Ishikawa (cell line): Measurements from ENCODE around the gene MGAT3.

Source experiments
- CEBPB ChIP-seq: IDR thresholded peaks from 2 replicates; pipeline ENCODE4 v1.6.1; 2012
- EGR1 ChIP-seq: IDR thresholded peaks from 2 replicates; pipeline ENCODE4 v1.6.1; 2012
- EP300 ChIP-seq: IDR thresholded peaks from 2 replicates; pipeline ENCODE4 v1.6.1; 2012; ENCODE audit warnings: borderline replicate concordance
- FOXM1 ChIP-seq: IDR thresholded peaks from 2 replicates; pipeline ENCODE4 v1.6.1; 2012; ENCODE audit warnings: low read depth, borderline replicate concordance
- MAX ChIP-seq: IDR thresholded peaks from 2 replicates; pipeline ENCODE4 v1.6.1; 2012
- NFIC ChIP-seq: IDR thresholded peaks from 2 replicates; pipeline ENCODE4 v1.6.1; 2012
- RAD21 ChIP-seq: IDR thresholded peaks from 2 replicates; pipeline ENCODE4 v1.6.1; 2012; ENCODE audit warnings: low read depth
- REST ChIP-seq: IDR thresholded peaks from 2 replicates; pipeline ENCODE4 v1.6.1; 2012; ENCODE audit warnings: low read depth, mild to moderate bottlenecking
- TAF1 ChIP-seq: IDR thresholded peaks from 2 replicates; pipeline ENCODE4 v1.6.1; 2012; ENCODE audit warnings: low read depth, mild to moderate bottlenecking
- TCF12 ChIP-seq: IDR thresholded peaks from 2 replicates; pipeline ENCODE4 v1.6.1; 2012; ENCODE audit warnings: low read depth
- TEAD4 ChIP-seq: IDR thresholded peaks from 2 replicates; pipeline ENCODE4 v1.6.1; 2012
- YY1 ChIP-seq: IDR thresholded peaks from 2 replicates; pipeline ENCODE4 v1.6.1; 2012; ENCODE audit warnings: low read depth
- ZBTB7A ChIP-seq: IDR thresholded peaks from 2 replicates; pipeline ENCODE4 v1.6.1; 2012; ENCODE audit warnings: low read depth

DNA sequence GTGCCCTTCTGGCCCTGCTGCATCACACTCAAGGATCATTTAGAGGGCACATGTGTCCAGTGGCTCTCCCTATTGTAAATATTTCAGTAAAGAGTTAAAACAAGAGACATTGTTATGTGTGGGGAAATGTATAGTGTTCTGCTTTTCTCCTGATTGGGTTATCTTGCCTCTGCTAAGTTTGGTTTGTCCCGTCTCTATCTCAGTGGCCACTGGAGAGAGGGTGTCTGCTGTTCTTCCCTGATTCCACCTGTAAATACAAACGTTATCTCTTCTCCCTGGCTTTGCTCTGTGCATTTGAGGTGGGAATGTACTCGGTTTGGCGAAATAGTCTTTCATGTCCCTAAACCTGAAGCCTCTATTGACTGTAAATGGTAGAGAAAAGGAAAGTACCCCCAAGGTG, 51.6 kb downstream of the MGAT3 start:
- no peak for TF ChIP-seq RAD21
- TF ChIP-seq FOXM1, result no peak
- no peak for TF ChIP-seq EP300
- no peak for TF ChIP-seq MAX
- TF ChIP-seq REST, result no peak
- no peak for TF ChIP-seq ZBTB7A
- no peak for TF ChIP-seq TCF12
- no peak for TF ChIP-seq NFIC
- TF ChIP-seq YY1, result no peak
- TF ChIP-seq TAF1, result no peak
- no peak for TF ChIP-seq CEBPB
- no peak for TF ChIP-seq EGR1
- no peak for TF ChIP-seq TEAD4
